DMS114 treated with DMSO at 0.1 percent for 48 hours (cell line): ENCODE measurements around the gene DPEP2.
"Not testable (repeated sequence)": the region's sequence is repeated elsewhere in the genome, so short reads cannot be mapped to it uniquely, and the experiment has no call there.

Experiments used
- DNase-seq: peaks from one replicate; lab custom pipeline; 2025; ENCODE audit not compliant: unreplicated experiment; lab: John Stamatoyannopoulos, UW

The DPEP2 gene

GRCh38 chr16:67977005-67977404 is 22.3 kb downstream of the DPEP2 start:
- no peak for DNase-seq

- no peak for DNase-seq
Observed at GRCh38 chr16:67976205-67976604, 23.1 kb downstream of the DPEP2 start.

GRCh38 chr16:67975321-67976105 is 23.8 kb downstream of the DPEP2 start:
- no peak for DNase-seq

GRCh38 chr16:67972285-67972684 is 27.0 kb downstream of the DPEP2 start:
- not testable (repeated sequence) for DNase-seq

- no peak for DNase-seq
Observed at GRCh38 chr16:67971111-67971510, 28.2 kb downstream of the DPEP2 start.

- no peak for DNase-seq
Observed at GRCh38 chr16:67969254-67970039, 29.8 kb downstream of the DPEP2 start.

- DNase-seq: peak; percentile 69
Observed at GRCh38 chr16:67968400-67969253, 30.7 kb downstream of the DPEP2 start, which contains the start of gene SLC12A4. Gene SLC12A4, minus strand, starts transcription at chr16:67968637. Its CDS starts 84 bp downstream, at chr16:67968553.

- DNase-seq: no peak
Observed at GRCh38 chr16:67967958-67968399, 31.3 kb downstream of the DPEP2 start.

GRCh38 chr16:67967183-67967957 is 31.9 kb downstream of the DPEP2 start:
- DNase-seq: no peak

- no peak for DNase-seq
Observed at GRCh38 chr16:67966549-67967182, 32.6 kb downstream of the DPEP2 start.

- no peak for DNase-seq
Observed at GRCh38 chr16:67965668-67966548, 33.4 kb downstream of the DPEP2 start.

GRCh38 chr16:67964477-67965131 is 34.7 kb downstream of the DPEP2 start:
- DNase-seq: no peak

GRCh38 chr16:67963662-67964321 is 35.5 kb downstream of the DPEP2 start:
- DNase-seq: no peak

GRCh38 chr16:67963292-67963661 is 36.0 kb downstream of the DPEP2 start:
- no peak for DNase-seq

GRCh38 chr16:67962135-67962534 is 37.1 kb downstream of the DPEP2 start:
- DNase-seq: no peak

GRCh38 chr16:67961551-67961957 is 37.7 kb downstream of the DPEP2 start:
- no peak for DNase-seq

GRCh38 chr16:67959536-67960329 is 39.6 kb downstream of the DPEP2 start:
- no peak for DNase-seq
